GM18520 (cell line): ENCODE measurements around the gene XPA.
A peak's percentile ranks its signal among the peaks of the same experiment; 100 is the strongest.
"Not testable (repeated sequence)": the region's sequence is repeated elsewhere in the genome, so short reads cannot be mapped to it uniquely, and the experiment has no call there.

Experiments
- ATAC-seq: cut with Tn5 transposase; IDR thresholded peaks from one replicate; pipeline ENCODE4 v1.9.1; 2021; ENCODE audit not compliant: unreplicated experiment

The XPA gene

DNA sequence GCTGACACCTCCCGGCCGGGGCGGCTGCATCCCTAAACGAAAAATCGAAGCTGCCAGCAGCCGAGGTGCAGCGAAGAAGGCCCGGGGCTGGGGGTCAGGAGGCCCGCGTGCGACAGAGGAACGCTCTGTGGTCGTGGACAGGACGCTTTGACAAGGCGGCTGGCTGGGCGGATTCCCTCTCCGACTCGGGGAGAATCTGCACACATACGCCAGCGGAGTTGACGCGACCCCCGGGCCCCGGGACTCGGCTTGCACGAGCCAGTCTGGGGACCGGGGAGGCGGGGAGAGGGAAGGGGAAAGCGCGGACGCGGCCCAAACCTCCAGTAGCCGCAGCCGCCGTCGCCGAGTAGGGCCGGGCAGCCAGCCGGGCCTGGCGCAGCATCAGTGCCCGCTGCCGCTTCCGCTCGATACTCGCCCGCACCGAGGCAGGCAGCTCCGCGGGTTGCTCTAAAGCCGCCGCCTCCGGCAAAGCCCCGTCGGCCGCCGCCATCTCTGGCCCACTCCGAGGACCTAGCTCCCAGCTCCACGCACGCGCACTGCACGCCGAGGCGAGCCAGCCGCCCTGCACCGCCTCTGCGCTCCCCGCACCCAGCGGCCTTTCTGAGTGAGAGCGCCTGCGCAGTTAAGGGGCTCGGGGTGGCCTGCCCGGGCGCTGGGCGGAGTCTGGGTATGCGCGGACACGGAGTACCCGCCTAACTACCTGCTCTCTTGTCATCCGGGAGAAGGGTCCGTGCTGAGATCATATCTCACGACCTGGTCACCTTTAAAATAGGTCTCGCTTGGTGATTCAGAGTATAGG lies at the start of gene XPA:
TSS of gene XPA (minus strand) at position 538 of the 799 bp plus-strand sequence. CDS start at position 490, 48 bp downstream.
- ATAC-seq, result peak; percentile 91

DNA sequence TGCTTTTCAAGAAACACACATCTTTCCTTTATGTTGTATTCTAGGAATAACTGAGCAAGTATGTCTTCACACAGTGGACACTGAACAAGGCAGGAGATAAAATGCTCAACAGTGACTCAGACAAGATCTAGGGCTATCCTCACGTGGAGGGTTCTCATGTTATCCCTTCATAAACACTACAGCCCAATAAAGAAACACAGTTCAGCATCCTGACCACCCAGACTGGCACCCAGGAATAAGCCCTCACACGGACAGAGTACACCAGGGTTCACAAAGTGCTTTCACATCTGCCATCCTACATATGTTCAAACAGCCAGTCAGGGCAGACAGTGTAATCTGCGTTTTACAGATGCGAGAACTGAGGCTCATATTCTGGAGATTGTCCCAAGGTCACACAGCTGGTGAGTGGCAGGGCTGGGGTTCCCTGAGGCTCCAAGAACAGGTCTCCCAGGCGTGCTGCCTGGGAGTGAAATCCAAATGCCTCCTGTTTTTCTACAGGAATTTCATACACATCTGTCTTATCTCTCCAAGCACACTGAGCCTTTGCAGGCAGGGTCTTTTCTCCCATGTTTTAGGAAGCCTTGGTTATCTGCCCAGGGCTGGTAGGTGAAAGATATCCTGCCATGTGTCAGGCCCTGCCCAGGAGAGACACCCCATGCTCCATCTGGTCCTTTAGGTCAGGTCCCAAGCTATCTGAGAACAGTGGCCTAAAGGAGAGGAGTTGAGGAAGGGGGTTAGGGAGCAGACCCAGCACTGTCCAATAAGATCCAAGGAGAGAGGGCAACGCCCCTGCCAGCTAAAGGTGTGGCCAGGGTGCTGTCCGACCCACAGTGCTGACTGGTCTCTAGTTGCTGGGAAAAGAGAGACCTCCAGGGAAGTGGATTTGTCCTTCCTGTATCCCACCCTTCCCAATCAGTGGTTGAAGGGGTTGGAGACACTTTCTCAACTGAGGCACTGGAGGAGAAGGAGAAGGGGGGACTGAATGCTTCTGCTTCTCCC lies 47.9 kb upstream of the XPA start:
- ATAC-seq, result no peak

DNA sequence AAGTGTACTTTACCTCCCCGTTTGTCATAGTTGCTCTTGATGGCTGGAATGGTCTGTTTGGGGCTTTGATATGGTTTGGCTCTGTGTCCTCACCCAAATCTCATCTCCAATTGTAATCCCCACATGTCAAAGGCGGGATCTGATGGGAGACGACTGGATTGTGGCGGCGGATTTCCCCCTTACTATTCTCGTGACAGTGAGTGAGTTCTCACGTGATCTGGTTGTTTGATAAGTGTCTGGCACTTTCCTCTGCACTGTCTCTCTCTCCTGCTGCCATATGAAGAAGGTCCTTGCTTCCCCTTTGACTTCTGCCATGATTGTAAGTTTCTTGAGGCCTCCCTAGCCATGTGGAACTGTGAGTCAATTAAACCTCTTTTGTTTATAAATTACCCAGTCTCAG lies 46.9 kb upstream of the XPA start:
- ATAC-seq, result not testable (repeated sequence)

DNA sequence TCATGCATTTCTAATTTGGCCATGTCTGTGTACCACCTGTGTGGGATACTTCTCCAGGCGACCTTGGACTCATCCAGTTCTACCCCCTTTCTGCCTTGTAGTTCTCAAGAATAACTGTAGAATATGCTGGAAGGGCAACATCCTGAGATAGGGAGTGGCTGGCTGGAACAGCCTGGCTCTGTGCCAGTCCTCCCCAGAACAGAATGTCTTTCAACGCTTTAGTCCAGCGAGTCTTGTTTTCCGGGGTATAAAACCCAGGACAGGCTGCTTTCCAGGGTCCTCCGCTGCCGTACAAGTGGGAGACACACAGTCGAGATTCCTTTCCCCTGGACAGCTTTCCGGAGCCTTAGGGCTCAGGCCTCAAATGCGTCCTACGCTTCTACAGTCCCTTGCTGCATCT lies 45.4 kb upstream of the XPA start:
- no peak for ATAC-seq

DNA sequence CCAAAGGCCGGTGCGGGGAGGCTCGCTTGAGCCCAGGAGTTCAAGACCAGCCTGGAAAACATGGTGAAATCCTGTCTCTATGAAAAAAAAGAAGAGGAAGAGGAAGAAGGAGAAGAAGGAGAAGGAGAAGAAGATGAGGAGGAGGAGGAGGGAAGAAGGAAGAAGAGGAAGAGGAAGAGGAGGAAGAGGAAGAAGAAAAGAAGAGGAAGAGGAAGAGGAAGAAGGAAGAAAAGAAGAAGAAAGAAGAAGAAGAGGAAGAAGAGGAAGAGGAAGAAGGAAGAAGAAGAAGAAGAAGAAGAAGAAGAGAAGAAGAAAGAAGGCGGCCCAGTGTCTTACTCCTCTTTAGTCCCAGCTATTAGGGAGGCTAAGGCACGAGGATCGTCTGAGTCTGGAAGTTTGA lies 44.8 kb upstream of the XPA start:
- ATAC-seq, result no peak

DNA sequence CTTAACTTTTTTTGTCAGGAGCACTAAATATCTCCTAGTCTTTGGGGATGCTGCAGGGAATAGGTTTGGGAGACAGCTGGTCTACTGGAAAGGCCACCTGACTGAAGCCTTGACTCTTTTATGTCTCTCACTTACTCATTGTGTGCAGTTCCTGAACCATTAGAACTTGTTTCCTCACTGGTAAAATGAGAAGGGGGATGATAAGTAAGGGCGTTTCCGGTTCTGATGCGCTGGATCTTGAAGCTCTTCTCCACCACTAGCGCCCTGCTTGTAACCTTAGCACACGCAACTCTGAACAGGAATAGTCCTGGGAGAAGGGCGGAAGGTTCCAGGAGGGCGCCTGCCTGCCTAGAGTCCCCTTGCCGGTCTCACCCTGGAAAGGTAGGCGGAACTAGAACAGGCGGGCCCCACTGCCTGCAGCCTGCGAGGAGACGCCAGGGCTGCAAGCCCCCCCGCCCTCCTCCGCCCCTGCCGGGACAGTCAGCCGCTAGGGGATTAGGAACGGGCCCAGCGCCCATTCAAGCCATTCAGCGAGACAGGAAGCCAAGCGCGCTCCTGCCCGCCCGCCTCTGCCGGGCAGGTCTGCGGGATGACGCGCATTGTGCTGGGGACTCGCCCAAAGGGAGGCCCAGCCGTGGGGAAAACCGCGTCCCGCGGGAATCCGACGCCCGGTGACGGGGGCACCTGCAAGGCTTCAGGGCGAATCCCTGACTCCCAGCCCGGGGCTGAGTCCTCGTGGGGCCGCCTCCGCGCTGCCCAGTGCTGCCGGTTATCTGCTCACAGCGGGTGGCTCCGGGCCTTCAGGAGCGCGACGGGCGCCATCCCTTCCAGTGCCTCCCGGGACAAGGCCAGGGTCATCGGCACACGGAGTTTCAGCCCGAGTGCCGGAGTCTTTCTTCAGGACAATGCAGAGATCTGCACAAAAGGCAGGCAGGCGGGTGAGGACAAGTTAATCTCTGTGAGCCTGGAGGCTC lies 44.0 kb upstream of the XPA start:
- ATAC-seq, result peak; percentile 41

DNA sequence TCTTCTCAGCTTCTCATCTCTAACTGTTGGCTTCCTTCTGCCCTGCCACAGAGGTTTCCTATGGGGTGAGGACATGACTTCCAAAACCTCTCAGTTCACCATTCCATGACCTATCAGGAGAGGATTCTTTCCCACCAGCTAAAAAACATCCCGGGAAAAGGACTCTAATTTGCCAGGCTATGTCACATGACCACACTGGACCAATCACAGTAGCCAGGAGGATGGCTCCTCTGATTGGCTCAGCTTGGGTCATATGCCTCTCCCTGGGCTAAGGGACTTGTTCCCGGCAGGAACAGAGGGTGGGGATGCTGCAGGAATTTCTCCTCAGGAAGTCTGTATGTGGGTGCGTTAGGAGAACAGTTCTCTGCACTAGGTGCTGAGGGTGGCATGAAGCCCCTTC lies 40.3 kb upstream of the XPA start:
- ATAC-seq, result no peak

DNA sequence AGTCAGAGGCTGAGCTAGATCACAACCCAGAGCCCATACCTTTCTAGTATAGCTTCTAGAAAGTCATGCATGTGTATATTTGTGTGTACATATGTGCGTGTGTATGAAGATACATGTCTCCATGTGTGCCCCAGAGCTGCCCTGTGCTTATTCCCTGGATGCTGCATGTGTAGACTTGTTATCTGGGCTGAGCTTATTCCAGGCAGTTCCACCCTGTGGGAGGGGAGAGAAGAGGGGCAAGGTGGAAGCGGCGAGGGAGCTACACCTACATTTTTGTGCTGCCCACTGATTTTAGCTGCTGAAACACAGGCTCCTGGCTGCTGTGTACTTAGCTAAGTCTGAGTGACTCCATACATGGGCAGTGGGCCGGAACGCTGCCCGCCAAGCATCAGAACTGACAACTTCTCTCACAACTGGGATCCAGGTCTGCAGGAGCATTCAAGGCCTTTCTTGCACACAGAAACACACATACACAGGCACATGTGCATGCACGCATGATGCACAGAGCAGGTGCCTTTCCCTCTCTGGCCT lies 38.0 kb upstream of the XPA start:
- no peak for ATAC-seq

DNA sequence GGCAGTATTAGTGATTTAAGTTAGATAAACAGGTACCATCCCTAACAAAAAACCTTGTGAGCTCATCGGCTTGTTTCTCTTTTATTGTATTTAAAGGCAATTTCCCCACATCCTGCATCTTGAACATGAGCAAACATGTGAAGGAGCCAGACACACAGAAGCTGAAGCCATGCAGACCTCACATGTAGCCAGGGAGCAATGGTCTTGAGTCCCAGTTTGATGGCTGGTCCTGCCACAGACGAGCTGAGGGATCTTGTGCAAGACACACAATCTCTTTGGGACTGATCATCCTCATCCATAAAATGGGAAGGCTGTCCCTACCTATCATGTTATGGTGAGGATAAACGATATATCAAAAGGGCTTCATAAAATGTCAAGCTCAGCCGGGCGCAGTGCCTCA lies 29.6 kb upstream of the XPA start:
- ATAC-seq, result no peak

DNA sequence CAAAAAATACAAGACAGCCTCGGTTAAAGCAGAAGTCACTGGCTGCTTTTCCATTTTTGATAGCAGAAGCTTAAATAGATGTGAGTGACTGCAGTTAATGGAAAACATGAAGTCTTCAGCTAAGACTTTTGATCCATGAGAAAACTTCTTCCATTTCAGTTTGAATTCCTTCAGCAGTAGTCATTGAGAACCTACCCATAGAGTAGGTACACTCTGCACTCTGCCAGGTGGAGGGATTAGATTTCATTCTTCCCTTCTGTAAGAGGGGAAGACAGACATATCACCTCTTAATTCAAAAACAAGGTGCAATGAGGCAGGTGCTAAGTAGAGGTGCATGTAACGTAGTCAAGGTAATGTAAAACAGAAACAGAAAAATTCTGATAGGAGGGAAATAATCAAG lies 26.7 kb upstream of the XPA start:
- ATAC-seq, result no peak

DNA sequence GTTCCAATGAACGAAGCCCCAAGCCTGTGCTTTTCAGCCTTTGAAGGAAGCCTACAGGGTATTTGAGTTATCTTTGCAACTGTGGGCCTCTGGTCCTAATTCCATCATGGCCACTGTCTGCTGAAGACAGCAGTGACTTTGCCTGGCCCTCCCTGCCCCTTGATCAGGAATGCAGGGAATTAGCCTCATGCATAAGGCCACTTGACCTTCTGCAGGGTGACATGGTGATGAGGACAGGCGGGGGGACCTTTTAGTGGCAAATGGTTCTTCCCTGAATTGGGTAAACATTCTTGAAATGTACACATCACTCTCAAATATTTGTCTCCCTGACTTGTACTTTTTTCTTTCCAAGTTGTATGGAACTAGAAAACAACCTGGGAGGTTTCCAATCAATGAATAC lies 25.2 kb upstream of the XPA start:
- no peak for ATAC-seq

DNA sequence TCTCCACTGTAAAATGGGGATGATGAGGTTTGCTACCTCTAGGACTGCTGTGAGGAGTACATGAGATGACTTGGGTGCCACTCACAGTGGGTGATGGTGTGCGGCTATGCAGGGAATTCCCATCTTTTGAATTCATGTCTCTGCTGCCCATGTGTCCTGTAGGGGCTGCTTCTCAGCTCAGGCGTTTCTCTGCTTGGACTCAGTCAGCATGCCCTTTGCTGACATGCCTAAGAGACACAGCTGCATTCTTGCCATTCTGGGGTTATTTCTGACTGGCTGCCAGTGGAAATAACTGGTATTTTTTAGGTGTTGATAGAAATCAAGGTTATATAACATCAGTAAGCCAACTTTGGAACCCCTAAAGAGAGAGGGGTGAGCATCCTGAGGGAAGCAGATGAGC lies 24.3 kb upstream of the XPA start:
- ATAC-seq, result no peak

DNA sequence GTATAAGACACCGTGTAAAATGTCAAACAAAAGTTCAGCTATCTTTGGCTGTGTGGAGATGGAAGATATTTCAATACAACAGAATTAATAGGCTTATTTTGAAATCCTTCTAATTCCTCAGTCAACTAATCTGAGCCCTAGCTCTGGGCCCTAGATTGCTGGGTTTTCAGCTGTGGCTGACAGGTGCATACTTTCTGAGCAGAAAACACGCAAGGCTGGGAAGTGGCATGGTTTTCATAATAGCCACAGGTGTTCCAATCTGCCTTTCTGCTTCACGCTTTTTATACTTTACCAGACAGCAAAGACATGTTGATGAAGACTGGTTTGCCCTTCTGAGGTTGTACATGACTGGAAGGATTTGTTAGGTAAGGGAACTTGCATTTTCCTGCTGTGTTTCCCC lies 20.7 kb upstream of the XPA start:
- no peak for ATAC-seq

DNA sequence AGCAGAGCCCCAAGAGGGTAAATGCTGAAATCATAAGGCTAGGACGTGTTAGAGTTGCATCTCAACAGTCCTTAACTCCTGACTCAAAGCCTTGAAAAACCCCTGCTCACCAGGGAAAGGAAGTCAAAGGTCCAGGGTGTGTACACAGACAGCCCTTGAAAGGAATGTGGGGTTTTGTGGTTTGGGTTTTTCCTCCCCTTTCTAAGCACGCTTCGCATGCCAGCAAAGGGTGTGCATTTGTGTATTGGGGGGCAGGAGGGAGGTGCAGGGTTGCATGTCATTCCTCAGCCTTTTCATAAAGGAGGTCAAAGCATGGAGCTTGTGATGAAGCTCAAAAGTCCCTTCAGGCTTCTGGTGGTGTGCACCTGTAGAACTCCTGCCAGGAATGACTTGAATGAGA lies 17.3 kb upstream of the XPA start:
- no peak for ATAC-seq

DNA sequence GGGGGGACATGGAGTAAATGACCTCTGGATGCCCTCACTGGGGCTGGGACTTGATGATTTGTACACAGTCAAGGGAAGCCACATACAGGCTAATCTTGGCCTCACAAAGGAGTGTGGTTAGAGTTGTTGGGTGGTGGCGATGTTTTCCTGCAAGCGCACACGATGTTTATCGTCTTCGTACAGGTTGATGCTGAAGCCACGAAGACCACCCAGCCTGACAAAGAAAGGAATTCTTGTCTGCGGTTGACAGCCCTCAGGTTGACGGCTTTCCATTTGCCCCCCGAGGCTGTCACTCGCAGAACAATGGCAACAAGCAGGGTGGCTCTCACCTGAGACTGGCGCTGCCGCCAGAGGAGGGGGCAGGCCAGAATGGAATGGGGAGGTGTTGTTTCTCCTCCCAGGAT lies 14.1 kb upstream of the XPA start:
- no peak for ATAC-seq

DNA sequence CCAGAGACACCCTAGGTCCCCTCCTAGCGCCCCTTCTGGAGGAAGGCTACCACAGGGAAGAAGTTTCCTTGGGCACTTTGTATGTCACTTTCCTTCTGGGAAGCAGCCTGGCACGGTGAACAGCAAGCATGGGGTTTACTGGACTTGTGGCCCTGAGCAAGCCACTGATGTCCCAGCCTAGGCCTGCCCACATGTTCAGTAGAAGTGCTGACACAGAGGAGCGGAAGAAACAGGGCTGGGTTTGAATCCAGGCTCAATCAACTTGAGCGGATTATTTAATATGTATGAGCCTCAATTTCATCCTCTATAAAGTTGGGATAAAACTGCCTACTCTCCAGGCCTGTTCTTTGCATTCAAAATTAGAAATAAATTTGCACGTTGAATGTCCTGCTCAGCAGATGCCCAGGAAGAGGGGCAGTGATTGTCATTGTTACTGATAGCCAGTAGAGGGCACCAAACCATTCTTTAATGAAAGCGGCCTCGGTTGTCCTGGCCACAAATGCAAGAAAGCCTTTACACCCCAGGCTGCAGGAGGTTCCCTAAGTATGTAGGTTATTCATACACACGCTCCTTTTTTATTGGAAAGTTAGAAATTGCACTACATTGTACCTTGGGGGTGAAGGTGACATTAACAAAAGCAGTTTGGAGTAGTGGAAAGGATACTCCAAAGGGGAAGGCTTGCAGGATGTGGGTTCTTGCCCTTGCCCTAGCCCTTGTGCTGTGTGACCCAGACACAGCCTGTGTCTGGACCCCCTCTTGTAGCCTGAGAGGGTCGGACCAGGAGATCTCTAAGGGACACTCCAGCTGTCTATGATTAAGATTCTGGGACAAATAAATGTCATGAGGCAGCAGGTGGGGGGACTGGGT lies 13.4 kb upstream of the XPA start:
- ATAC-seq, result no peak

DNA sequence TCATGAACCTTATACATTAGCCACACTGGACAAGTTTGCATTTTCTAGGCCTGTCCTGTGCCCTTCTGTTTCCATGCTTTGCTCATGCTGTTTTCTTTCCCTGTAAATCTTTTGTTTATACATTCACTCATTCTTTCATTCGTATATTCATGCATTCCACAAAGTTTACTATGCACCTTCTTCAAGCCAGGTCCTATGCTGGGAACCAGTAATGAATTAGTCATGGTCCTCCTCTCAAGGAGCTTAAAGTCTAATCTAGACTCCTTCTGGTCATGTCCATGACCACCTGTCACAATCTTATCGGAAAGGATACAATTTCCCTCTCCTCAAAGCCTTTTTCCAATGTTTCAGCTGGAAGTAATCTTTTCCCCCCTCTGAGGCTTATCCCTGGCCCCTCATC lies 9.1 kb upstream of the XPA start:
- no peak for ATAC-seq

DNA sequence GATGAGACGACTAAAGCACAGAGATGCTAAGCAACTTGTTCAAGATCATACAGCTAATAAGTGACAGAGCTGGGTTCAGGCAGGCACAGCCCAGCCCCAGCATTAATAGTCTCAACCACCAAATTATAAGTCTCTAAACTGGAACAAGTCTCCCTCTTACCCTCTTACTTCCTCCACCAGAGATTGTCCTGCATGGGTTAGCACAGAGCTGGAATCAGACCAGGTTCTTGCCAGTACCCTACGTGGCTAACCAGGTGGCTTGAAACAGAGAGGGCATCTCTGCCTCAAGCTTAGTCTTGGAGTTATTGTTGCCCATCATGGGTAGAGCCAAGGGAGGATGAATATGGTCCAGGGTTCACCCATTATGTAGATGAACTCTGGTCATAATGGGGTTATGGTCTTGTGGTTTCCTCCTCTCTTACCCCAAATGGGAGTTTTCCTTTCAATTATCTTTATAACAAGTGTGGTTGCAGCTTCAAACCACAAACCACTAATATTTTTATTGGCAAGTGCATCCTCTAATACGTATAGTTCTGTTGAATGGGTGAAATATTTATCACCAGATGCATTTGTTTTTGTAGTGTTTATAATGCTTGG lies 8.3 kb upstream of the XPA start:
- ATAC-seq, result no peak

DNA sequence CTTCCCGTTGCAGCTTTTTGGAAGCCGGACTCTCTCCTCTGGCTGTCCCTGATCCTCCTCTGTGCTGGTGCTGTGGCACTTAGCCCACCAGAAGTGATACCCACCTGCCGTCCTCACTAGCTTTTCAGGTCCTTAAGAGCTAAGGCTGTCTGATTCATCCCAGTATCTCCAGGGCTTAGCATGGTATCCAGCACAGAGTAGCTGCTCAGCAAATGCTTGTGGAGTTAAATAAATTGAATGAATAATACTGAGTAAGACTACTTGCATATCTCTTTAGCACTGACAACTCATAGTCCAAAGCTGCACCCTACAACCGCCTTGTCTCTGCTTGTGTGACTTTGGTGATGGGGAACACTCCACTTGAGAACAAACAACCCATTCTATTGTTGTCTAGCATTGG lies 7.7 kb upstream of the XPA start:
- no peak for ATAC-seq
